HUES48 (cell line): ENCODE data around the gene EIF4E1B.
A peak's percentile ranks its signal among the peaks of the same experiment; 100 is the strongest.

Source experiments
- H3K27ac ChIP-seq: one replicate; pipeline ENCODE4 v1.7.0; 2013; ENCODE audit warnings: low read depth, low read length, inconsistent platforms
- H3K27me3 ChIP-seq: 2 replicates; pipeline ENCODE4 v1.6.1; 2013; ENCODE audit warnings: mild to moderate bottlenecking, low read length; ENCODE audit not compliant: control insufficient read depth, insufficient read depth
- H3K36me3 ChIP-seq: 2 replicates; pipeline ENCODE4 v1.6.1; 2013; ENCODE audit warnings: low read length; ENCODE audit not compliant: control insufficient read depth, insufficient read depth
- H3K4me1 ChIP-seq: 2 replicates; pipeline ENCODE4 v1.6.1; 2013; ENCODE audit warnings: mild to moderate bottlenecking, low read length; ENCODE audit not compliant: control insufficient read depth, insufficient read depth
- H3K4me3 ChIP-seq: 2 replicates; pipeline ENCODE4 v1.5.1; 2013; ENCODE audit warnings: mild to moderate bottlenecking, low read depth, low read length
- H3K9ac ChIP-seq: 2 replicates; pipeline ENCODE4 v1.6.1; 2013; ENCODE audit warnings: mild to moderate bottlenecking, low read depth, low read length, moderate library complexity
- H3K9me3 ChIP-seq: 2 replicates; pipeline ENCODE4 v1.6.1; 2013; ENCODE audit warnings: low read length; ENCODE audit not compliant: control insufficient read depth, insufficient read depth

EIF4E1B gene

GRCh38 chr5:176618783-176619182 lies 11.7 kb upstream of the EIF4E1B start:
- Histone ChIP-seq H3K4me3 (peak overlapping the region; percentile 37; the same call in 1 of the 2 replicates), H3K9me3 (no peaks in the 10 kb centered on the region), H3K27ac (no peak overlapping the region), H3K9ac (no peak overlapping the region), H3K27me3 (peaks cover 42% of the 10 kb centered on the region), H3K4me1 (peaks cover 3% of the 10 kb centered on the region), H3K36me3 (no peaks in the 10 kb centered on the region)

GRCh38 chr5:176619203-176619568 lies 11.3 kb upstream of the EIF4E1B start:
- H3K27me3 ChIP-seq, result peaks cover 42% of the 10 kb centered on the region
- H3K9me3 ChIP-seq, result no peaks in the 10 kb centered on the region
- peaks cover 3% of the 10 kb centered on the region for H3K4me1 ChIP-seq
- no peak overlapping the region for H3K27ac ChIP-seq
- no peak overlapping the region for H3K9ac ChIP-seq
- peak overlapping the region; percentile 46; the same call in 1 of the 2 replicates for H3K4me3 ChIP-seq
- H3K36me3 ChIP-seq, result no peaks in the 10 kb centered on the region

GRCh38 chr5:176619569-176620332 lies 10.7 kb upstream of the EIF4E1B start:
- Histone ChIP-seq H3K4me3 (peak overlapping the region; percentile 46; the same call in 1 of the 2 replicates), H3K27me3 (peaks cover 42% of the 10 kb centered on the region), H3K9ac (no peak overlapping the region), H3K4me1 (peaks cover 3% of the 10 kb centered on the region), H3K9me3 (no peaks in the 10 kb centered on the region), H3K27ac (no peak overlapping the region), H3K36me3 (no peaks in the 10 kb centered on the region)

- Histone ChIP-seq H3K27ac (no peak overlapping the region), H3K9me3 (no peaks in the 10 kb centered on the region), H3K4me1 (peaks cover 3% of the 10 kb centered on the region), H3K27me3 (peaks cover 42% of the 10 kb centered on the region), H3K9ac (no peak overlapping the region), H3K4me3 (peak overlapping the region; percentile 46; the same call in 1 of the 2 replicates), H3K36me3 (no peaks in the 10 kb centered on the region)
Observed at GRCh38 chr5:176620333-176620981, 10.0 kb upstream of the EIF4E1B start.

- H3K9me3 ChIP-seq, result no peaks in the 10 kb centered on the region
- H3K9ac ChIP-seq, result no peak overlapping the region
- no peak overlapping the region for H3K4me3 ChIP-seq
- peaks cover 38% of the 10 kb centered on the region for H3K27me3 ChIP-seq
- H3K36me3 ChIP-seq, result no peaks in the 10 kb centered on the region
- no peak overlapping the region for H3K27ac ChIP-seq
- peaks cover 3% of the 10 kb centered on the region for H3K4me1 ChIP-seq
Observed at GRCh38 chr5:176621661-176622079, 8.8 kb upstream of the EIF4E1B start.

- H3K4me3 ChIP-seq, result no peak overlapping the region
- H3K4me1 ChIP-seq, result peaks cover 7% of the 10 kb centered on the region
- no peaks in the 10 kb centered on the region for H3K36me3 ChIP-seq
- peaks cover 35% of the 10 kb centered on the region for H3K27me3 ChIP-seq
- no peak overlapping the region for H3K9ac ChIP-seq
- H3K27ac ChIP-seq, result no peak overlapping the region
- no peaks in the 10 kb centered on the region for H3K9me3 ChIP-seq
Observed at GRCh38 chr5:176624142-176624541, 6.3 kb upstream of the EIF4E1B start.

- Histone ChIP-seq H3K9ac (no peak overlapping the region), H3K27ac (no peak overlapping the region), H3K36me3 (no peaks in the 10 kb centered on the region), H3K4me3 (no peak overlapping the region), H3K4me1 (0 out of 2 replicates have a peak, but pooled peaks cover 4% of the 10 kb centered on the region), H3K27me3 (peaks cover 36% of the 10 kb centered on the region), H3K9me3 (no peaks in the 10 kb centered on the region)
Observed at GRCh38 chr5:176624938-176625337, 5.5 kb upstream of the EIF4E1B start.

- peaks cover 32% of the 10 kb centered on the region for H3K27me3 ChIP-seq
- H3K4me3 ChIP-seq, result no peak overlapping the region
- no peaks in the 10 kb centered on the region for H3K9me3 ChIP-seq
- no peak overlapping the region for H3K27ac ChIP-seq
- 0 out of 2 replicates have a peak, but pooled peaks cover 4% of the 10 kb centered on the region for H3K4me1 ChIP-seq
- no peaks in the 10 kb centered on the region for H3K36me3 ChIP-seq
- H3K9ac ChIP-seq, result no peak overlapping the region
Observed at GRCh38 chr5:176625512-176625911, 5.0 kb upstream of the EIF4E1B start.

- no peak overlapping the region for H3K4me3 ChIP-seq
- H3K36me3 ChIP-seq, result no peaks in the 10 kb centered on the region
- peaks cover 33% of the 10 kb centered on the region for H3K27me3 ChIP-seq
- no peaks in the 10 kb centered on the region for H3K9me3 ChIP-seq
- H3K27ac ChIP-seq, result no peak overlapping the region
- H3K4me1 ChIP-seq, result peaks cover 10% of the 10 kb centered on the region; the same call in 1 of the 2 replicates
- H3K9ac ChIP-seq, result no peak overlapping the region
Observed at GRCh38 chr5:176625966-176626875, 4.3 kb upstream of the EIF4E1B start.

- H3K4me3 ChIP-seq, result no peak overlapping the region
- no peak overlapping the region for H3K27ac ChIP-seq
- H3K9ac ChIP-seq, result no peak overlapping the region
- peaks cover 10% of the 10 kb centered on the region; the same call in 1 of the 2 replicates for H3K4me1 ChIP-seq
- no peaks in the 10 kb centered on the region for H3K9me3 ChIP-seq
- H3K27me3 ChIP-seq, result peaks cover 36% of the 10 kb centered on the region
- H3K36me3 ChIP-seq, result no peaks in the 10 kb centered on the region
Observed at GRCh38 chr5:176626876-176627236, 3.6 kb upstream of the EIF4E1B start.
